Left kidney (tissue), 2 donors: ENCODE data around the gene AATK. TPM values are rescaled to one million over a fixed set of nuclear protein-coding genes. Genes with fewer than 3 reads are reported as not detected.

Source experiments
- DNase-seq: peaks from one replicate; pipeline ENCODE4 v3.0.0-alpha.2; 2013
- polyA plus RNA-seq: library from polyadenylated mRNA; unstranded; fragments of 120-200 nt; gene quantifications from one replicate; pipeline ENCODE4 v1.2.1, GENCODE V29; 2013; ENCODE audit not compliant: insufficient read length

AATK gene
- polyA plus RNA-seq, 1 donor: 3.9 TPM

GRCh38 chr17:81180836-81181810 lies 15.1 kb upstream of the AATK start:
- no peak for DNase-seq

DNA sequence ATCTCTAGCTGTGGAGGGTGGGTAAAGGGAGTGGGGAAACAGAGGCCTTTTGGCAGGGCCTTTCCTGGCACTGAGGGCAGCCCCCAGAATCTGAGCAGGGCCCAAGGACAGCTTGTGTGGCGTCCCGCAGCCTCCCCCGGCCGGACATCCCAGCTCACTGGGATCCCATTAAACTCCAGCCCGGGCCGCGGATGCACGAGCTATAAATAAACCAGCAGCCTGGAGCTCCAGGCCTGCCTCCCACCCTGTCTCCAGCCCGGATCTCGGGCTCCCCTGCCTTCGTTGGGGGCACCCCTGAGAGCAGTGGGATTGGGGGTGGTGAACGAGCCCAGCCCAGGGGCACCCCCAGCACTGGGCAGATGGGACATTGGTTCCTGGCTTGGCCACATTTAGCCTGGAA lies 13.8 kb upstream of the AATK start:
- no peak for DNase-seq

DNA sequence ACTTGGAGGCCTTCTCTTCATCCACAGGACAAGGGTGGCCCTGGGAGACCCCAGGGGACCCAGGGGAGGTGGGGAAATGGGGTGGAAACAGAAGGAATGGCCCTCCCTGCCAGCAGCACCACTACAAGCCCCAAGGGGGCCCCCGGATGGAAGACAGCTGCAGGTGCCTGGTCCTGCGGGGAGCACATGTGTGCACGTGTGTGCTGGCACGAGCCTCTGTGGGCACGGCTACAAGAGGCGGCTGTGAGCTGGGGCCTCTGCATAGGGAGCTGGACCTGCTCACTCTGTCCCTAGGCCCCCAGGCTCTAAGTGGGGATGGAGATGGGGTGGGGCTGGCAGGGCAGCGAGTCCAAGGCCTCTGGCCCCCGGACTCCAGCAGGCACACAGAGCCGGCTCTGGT lies 13.2 kb upstream of the AATK start:
- DNase-seq: no peak

GRCh38 chr17:81178136-81179091 lies 12.4 kb upstream of the AATK start:
- DNase-seq: no peak

- DNase-seq: no peak
These were observed 10.6 kb upstream of the AATK start for GRCh38 chr17:81176666-81177065.

GRCh38 chr17:81173762-81174155 lies 7.7 kb upstream of the AATK start:
- no peak for DNase-seq

GRCh38 chr17:81173052-81173761 lies 7.2 kb upstream of the AATK start:
- no peak for DNase-seq

GRCh38 chr17:81171941-81172340 lies 5.9 kb upstream of the AATK start:
- no peak for DNase-seq

- no peak for DNase-seq
These were observed 4.9 kb upstream of the AATK start for GRCh38 chr17:81170727-81171494.

DNA sequence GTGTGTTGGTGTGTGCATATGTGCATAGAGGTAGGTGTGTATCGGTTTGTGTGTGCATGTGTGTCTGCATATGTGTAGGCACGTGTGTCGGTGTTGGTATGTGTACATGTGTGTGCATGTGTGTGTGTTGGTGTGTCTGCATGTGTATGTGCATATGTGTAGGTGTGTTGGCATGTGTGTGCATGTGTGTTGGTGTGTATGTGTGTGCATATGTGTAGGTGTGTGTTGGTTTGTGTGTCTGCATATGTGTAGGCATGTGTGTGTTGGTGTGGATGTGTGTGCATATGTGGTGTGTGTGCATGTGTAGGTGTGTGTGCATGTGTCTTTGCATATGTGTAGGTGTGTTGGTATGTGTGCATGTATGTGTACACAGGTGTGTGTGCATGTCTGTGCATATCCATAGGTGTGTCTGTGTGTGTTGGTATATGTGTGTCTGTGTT lies 3.9 kb upstream of the AATK start:
- DNase-seq: no peak

GRCh38 chr17:81167638-81168037 lies 1.6 kb upstream of the AATK start:
- no peak for DNase-seq

DNA sequence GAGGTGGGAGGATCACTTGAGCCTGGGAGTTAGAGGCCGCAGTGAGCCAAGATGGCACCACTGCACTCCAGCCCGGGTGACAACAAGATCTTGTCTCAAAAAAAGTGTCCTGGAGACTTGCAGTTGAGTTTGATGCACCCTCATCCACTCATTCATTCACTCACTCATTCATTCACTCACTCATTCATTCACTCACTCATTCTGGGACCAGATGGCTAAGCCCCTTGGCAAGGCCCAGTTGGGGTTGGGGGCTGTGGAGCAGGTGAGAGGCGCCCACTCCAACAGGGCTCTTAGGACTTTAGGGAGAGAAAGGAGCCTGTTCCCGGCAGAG lies 1.1 kb upstream of the AATK start:
- no peak for DNase-seq

GRCh38 chr17:81165246-81166032 lies 582 bp downstream of the AATK start, which contains the start of gene PVALEF:
Gene PVALEF (plus strand): TSS chr17:81165507. CDS start chr17:81181227, 15,720 bp downstream.
- peak; percentile 35 for DNase-seq

- DNase-seq: no peak
These were observed 1.4 kb downstream of the AATK start for GRCh38 chr17:81164371-81165245.

GRCh38 chr17:81163703-81164370 lies 2.2 kb downstream of the AATK start:
- DNase-seq: no peak

DNA sequence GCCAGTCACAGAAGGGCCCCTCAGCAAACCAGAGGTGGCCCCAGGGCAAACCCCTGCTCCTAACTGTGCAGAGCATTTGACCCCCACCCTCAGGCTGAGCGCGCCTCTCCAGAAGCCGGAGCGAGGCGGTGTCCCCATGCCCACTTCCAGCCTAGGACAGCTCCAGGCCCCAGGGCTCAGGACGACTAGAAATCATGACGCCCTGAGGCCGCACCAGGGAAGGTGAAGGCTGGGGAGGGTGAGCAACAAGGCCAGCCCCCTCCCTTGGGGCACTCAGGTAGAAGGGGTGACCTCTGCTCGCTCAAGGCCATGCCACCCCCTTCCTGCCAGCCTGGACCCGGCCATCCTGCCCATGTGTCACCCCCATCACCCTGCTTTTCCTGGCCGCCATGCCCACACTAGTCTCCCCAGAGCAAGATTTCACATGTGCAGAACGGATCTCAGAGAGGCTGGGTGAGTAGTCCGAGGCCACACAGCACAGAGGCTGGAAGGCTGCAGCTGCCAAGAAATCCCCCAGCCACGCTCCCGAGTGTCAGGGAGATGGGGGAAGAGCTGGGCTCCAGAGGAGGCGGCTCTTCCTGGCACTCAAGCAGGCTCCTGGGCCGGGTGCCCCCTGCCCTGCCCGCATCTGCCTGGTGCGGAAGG lies 2.8 kb downstream of the AATK start:
- DNase-seq: no peak

DNA sequence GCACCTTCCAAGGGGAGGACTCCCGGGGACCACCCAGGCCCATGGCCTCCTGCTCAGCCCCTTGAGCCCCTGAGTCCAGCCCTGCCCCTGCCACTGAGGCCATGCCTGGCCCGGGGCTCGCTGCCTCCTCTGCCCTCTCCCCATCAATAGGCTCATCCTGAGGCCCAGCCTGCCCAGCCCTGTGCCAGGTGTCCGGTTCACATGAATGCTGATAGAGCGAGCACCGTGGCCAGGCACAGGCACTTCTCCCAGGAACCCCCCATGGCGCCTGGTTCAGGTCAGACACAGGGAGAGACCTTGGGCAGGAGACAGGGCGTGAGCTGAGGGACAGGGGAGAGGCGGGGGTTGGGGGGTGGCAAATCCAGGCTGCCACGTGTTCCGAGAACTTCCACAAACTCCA lies 3.5 kb downstream of the AATK start:
- DNase-seq: no peak

GRCh38 chr17:81161972-81162371 lies 4.0 kb downstream of the AATK start:
- DNase-seq: no peak
